HG03342 (cell line): ENCODE results near the gene RNASE7.

Source experiments
- ATAC-seq: cut with Tn5 transposase; IDR thresholded peaks from one replicate; pipeline ENCODE4 v1.9.1; 2021; ENCODE audit warnings: mild to moderate bottlenecking, moderate library complexity; ENCODE audit not compliant: unreplicated experiment

The RNASE7 gene

DNA sequence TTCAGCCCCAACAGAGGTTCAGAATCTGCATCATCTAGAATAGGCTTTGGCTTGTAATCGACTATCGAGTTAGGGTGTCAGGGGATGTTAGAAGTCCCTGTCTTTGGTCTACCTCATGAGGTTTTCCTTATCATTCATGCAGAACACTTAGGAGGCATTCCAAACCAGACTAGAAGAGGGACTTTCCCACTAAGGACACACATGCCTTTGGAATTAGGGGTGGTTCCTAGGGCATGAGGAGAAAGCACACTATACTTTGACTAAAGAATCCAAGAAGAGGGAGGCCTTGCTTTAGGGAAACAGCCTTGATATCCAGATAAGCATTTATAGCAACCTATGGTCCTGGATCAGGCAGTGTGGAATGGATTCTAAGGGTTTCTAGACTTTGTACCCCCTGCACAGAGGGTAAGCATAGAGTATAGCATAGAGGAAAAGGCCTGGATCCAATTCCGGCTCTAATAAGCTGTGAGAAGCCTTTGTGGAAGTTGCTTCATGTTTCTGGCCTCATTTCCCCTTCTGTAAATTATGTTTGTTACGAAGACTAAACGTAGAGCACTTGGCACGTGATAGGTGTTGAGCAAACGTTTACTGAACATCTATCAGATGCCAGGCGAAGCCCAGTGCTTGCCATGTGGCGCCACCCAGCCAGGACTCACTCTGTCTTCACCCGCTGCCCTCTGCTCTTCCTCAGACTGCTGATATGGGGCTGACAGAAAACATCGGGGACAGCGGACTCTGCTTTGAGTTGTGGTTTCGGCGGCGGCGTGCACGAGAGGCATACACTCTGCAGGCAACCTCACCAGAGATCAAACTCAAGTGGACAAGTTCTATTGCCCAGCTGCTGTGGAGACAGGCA is 43.1 kb downstream of the RNASE7 start:
- ATAC-seq = no peak

DNA sequence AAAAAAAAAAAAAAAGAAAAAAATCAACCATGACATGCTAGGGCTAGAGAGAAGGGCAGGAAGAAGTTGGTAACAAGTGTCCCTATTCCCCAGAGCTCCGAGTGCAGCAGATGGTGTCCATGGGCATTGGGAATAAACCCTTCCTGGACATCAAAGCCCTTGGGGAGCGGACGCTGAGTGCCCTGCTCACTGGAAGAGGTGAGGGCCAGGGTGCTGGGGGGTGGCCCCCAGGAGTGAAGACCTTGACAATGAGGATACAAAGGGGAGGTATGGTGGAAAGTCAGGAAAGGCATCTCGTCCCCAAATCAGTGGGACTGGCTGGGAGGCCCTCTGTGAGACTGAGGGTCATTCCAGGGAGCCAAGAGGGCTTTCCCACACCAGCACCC is 44.7 kb downstream of the RNASE7 start:
- ATAC-seq = no peak

DNA sequence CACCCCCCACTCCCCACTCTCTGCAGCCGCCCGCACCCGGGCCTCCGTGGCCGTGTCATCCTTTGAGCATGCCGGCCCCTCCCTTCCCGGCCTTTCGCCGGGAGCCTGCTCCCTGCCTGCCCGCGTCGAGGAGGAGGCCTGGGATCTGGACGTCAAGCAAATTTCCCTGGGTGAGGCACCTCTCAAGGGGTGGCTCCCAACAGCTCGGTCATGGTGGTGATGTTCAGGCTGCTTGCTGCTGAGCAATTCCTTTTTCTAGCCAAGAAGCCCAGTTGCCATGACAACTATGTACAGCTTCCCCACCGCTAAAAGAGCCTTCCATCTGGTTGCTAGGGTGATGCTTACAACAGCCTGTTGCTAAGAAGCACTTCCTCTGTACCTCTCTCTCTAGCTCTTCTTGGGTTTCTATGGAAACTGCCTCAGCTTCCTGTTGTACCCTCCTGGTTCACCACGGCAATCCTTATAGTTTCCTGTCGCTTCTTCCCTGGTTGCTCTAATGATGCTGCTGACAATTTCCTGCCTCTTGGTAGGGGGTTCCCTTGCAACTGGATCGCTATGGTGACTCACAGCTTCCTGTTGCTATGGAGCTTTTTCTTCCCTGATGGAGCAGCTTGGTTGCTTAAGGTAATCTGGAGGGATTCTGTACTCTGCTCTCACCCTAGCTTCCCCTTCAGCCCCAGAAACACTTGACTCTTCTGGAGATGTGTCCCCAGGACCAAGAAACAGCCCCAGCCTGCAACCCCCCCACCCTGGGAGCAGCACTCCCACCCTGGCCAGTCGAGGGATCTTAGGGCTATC is 45.3 kb downstream of the RNASE7 start:
- peak; percentile 69 for ATAC-seq

DNA sequence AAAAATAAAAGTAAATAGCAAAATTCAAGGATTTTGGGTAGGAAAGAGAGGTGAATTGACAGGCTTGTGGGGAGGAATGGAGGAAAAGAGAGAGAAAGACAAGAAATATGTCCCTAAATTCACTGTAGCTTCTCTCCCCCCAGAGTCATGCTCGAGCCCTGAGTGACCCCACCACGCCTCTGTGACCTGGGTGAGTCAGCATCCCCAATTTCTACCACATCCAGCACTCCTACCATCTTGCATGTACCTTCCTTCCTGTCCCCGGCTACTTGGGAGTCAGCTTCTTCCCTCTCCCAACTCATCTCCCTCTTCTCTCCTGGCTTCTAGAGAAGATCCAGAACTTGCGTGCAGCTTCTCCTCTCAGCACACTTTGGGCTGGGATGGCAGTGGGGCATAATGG is 46.5 kb downstream of the RNASE7 start:
- no peak for ATAC-seq

DNA sequence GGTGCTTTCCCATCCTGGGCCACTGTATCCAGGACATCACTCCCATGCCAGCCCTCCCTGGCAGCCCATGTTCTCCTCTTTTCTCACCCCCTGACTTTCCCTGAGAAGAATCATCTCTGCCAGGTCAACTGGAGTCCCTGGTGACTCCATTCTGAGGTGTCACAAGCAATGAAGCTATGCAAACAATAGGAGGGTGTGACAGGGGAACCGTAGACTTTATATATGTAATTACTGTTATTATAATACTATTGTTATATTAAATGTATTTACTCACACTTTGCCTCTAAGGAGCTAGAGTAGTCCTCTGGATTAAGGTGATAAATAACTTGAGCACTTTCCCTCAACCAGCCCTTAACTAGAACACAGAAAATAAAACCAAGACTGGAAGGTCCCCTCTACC is 47.1 kb downstream of the RNASE7 start:
- no peak for ATAC-seq

DNA sequence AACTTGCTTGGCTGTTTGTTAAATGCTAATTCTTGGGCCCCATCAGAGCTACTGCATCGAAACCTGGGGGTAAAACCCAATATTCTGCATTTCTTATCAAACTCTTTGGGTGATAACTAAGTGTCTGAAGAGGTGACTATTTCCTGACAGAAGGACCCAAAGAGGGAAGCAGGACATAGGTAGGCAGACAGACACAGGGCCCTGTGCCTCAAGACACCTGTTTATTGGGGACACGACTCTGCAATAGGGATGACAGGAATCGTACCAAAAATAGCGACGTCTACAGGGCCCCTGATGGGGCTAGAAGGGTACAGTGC is 47.7 kb downstream of the RNASE7 start:
- ATAC-seq = no peak

DNA sequence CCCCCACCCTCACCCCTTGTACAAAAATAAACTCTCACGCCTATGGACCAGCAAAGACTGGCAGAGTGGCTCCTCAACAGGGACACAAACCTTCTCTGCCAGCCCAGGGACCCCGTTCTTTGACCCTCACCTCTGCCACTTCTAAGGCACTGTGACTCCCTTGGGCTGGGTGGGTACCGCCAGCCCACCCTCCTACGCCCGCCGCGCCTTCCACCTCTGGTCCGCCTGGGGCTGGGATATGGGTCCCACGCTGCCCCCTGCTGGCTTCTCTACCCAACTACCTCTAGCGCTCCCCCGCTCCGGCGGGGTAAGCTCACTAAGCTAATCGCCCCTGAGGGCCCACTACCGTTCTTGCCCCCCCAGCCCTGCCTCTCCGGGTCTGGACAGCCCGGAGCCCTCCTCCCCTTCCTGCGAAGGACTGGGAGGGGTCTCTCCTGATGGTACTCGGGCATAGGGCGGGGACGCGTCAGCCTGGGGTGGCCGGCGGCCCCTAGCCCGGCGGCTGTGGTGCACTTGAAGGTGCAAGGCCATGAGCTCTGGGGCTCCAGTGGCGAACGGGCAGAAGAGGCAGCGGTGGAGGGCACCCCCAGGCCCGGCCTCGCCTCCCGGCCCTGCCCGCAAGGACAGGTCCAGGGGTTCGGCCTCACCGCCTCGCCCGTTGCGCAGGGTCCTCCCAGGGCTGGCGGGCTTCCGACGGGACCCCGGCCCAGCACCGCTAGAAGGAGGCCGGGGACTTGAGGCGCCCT is 48.2 kb downstream of the RNASE7 start:
- no peak for ATAC-seq

DNA sequence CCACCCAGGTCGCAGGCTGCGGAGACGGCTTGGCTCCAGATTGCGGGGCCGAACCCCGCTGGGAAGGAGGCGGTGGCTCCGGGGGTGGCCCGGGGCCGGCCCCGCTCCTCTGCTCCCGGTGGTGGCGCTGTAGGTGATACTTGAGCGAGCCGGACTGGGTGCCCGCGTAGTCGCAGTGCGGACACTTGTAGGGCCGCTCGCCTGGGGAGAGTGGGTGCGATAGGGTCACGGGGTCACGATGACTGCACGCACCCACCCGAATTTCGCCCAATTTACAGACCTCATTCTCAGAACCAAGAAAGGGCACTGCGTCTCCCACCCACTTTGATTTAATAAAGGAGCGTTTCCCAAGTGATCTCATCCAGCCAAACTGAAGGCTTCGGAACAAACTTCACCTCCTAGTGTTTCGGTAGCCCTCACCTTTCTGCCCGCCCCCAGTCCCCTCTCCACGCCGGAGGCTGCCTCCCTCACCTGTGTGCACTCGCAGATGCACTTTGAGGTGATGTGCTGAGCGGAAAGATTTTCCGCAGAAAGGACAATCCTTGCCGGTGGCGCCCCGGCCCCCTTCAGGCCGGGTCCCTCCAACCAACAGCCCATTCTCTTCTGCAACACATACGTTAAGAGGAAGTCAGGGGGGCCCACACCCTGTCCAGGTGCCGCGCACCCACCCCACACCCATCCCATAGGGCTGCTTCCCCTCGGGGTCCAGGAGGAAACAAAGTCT is 48.9 kb downstream of the RNASE7 start:
- ATAC-seq = no peak

DNA sequence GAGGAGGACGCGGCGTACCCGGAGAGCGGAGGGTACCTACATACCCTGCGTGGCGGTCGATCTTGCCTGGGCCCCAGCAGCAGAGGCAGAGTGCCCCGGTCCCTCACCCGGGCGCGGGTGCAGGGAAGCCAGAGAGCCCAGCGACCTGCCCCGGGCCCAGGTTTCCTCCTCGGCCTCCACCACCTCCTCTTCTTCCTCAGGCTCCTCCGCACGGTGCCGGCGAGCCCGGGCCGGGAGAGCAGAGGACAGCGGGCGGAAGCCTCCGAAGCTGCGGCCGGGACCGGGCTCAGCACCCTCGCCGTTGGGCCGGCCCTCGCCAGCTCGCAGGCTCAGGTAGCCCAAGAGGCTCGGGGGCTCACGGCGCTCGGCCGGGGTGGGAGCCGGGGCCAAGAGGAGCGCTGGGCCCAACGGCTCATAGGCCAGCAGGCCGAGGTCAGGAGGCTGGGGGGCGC is 49.7 kb downstream of the RNASE7 start:
- no peak for ATAC-seq

DNA sequence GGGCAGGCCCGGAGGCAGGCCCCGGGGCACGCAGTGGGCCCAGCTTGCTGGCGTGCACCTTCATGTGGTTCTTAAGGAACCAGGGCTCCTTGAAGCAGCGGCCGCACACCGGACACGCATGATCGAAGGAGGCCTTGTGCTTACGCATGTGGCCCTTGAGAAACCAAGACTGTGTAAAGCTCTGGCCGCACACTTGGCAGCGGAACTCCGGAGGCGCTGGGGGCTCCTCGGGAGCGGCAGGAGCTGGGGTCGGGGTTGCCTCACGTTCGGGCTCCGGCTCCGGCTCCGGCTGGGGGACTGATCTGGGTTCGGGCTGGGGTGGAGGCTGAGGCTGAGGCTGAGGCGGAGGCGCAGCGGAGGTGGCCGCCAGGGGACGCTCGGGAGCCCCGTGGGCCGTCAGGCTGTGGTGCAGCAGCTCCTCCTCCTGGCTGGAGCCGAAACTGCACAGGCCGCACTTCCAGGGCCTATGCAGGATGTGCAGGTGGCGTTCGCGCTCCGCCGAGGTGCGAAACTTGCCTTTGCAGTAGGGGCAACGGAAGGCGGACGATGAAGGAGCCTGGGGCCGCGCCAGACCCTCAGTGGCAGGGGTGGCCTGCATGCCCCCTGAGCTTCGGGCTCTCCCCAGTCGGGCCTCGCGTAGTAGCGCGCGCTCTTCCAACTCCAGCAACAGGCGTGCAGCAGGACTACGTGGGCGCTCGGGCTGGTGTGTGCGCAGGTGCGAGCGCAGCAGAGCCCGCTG is 50.3 kb downstream of the RNASE7 start:
- ATAC-seq = peak; percentile 85

DNA sequence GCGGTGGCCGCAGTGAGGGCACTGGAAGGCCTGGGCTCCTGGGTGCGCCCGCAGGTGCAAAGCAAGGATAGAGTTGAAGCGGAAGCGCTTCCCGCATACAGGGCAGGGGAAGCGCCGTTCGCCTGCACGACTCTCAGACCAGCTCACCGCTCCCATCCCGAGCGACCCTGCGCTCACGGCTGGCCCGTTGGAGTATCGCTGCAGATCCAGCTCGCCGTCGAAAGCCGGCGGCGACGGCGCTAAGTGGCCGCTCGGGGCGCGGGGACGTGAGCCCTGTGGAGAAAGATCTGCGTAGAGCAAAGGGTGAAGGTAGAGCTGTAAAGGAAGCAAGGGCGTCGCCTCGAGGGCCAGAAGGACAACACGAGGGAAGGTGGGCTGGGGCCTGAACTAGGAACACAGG is 50.9 kb downstream of the RNASE7 start:
- no peak for ATAC-seq
